Endothelial cell of umbilical vein (primary cell): ENCODE results near the gene EIF3K. TPM values are rescaled to one million over a fixed set of nuclear protein-coding genes. Genes with fewer than 3 reads are reported as not detected.

ENCODE experiments used
- BruUV-seq: library from RNA; stranded (reverse); fragments of 400-500 nt; replicated peaks from 2 replicates; lab custom pipeline; 2021; lab: Mats Ljungman, UMichigan
- CTCF ChIA-PET: fragments of 300-600, 350-600 bp; sonication (Branson Sonifier 250); formaldehyde crosslinking; loops from one replicate; lab custom pipeline; 2021; ENCODE audit warnings: antibody characterized with exemption, inconsistent platforms; lab: Charles Lee
- POLR2A ChIA-PET: fragments of 300-600, 350-600 bp; sonication (Branson Sonifier 250); formaldehyde crosslinking; loops from one replicate; lab custom pipeline; 2021; ENCODE audit warnings: antibody characterized with exemption, inconsistent platforms; lab: Charles Lee
- DNase-seq: peaks from one replicate; pipeline ENCODE4 v3.0.0-alpha.2; 2011; ENCODE audit warnings: low read depth, low spot score
- FAIRE-seq: peaks from 2 replicates; lab custom pipeline; 2011; peaks lifted over from hg19 to GRCh38; lab: Jason Lieb, UNC
- H2AFZ ChIP-seq: 2 replicates; pipeline ENCODE4 v1.6.0; 2012; ENCODE audit warnings: low read depth, low read length, control low read depth, inconsistent platforms
- H3K27ac ChIP-seq: 2 replicates; pipeline ENCODE4 v1.5.1; 2011; ENCODE audit warnings: low read depth, mild to moderate bottlenecking, control low read depth, low read length, moderate library complexity; ENCODE audit not compliant: insufficient read depth
- H3K27me3 ChIP-seq, 2 experiments: 2 replicates each; pipeline versions ENCODE4 v1.6.0 to v1.6.1; 2011; ENCODE audit warnings: low read length in 2 of 2, mixed read lengths in 1 of 2; ENCODE audit not compliant: control insufficient read depth in 2 of 2, insufficient read depth in 2 of 2
- H3K36me3 ChIP-seq, 2 experiments: 2 replicates in 1 of 2; 3 replicates in 1 of 2; pipeline ENCODE4 v1.5.1; 2011; ENCODE audit warnings: low read length in 2 of 2, mild to moderate bottlenecking in 1 of 2, moderate library complexity in 1 of 2; ENCODE audit not compliant: control insufficient read depth in 2 of 2, insufficient read depth in 2 of 2; ENCODE audit errors: extremely low read depth in 1 of 2
- H3K4me1 ChIP-seq: 3 replicates; pipeline ENCODE4 v1.5.1; 2011; ENCODE audit warnings: mild to moderate bottlenecking, low read length; ENCODE audit not compliant: control insufficient read depth, insufficient read depth; ENCODE audit errors: extremely low read depth
- H3K4me2 ChIP-seq: 2 replicates; pipeline ENCODE4 v1.6.1; 2011; ENCODE audit warnings: low read length, control low read depth, mixed read lengths; ENCODE audit not compliant: insufficient read depth
- H3K4me3 ChIP-seq, 3 experiments: fragments of 200-600 bp in 1 of 3; sonication (generic), shearing (Covaris generic) in 1 of 3; replicated peaks in 1 of 3; 2 replicates each; pipeline ENCODE4 v1.5.1; 2011 to 2016; ENCODE audit warnings: control low read depth in 3 of 3, low read length in 3 of 3, mild to moderate bottlenecking in 2 of 3, inconsistent platforms in 1 of 3, low read depth in 1 of 3, moderate library complexity in 1 of 3; ENCODE audit not compliant: insufficient read depth in 1 of 3
- H3K79me2 ChIP-seq: 2 replicates; pipeline ENCODE4 v1.6.0; 2012; ENCODE audit warnings: low read length, inconsistent platforms; ENCODE audit not compliant: control insufficient read depth, insufficient read depth
- H3K9ac ChIP-seq: replicated peaks from 2 replicates; pipeline ENCODE3; 2011; ENCODE audit warnings: low read length, control low read depth; ENCODE audit not compliant: insufficient read depth; ENCODE audit errors: extremely low read depth
- H3K9me1 ChIP-seq: replicated peaks from 3 replicates; pipeline ENCODE4 v1.6.0; 2011; ENCODE audit warnings: mild to moderate bottlenecking, low read length; ENCODE audit not compliant: control insufficient read depth, insufficient read depth; ENCODE audit errors: extremely low read depth
- H3K9me3 ChIP-seq: replicated peaks from 2 replicates; pipeline ENCODE4 v1.5.1; 2012; ENCODE audit warnings: low read length, inconsistent platforms; ENCODE audit not compliant: control insufficient read depth, insufficient read depth
- H4K20me1 ChIP-seq: replicated peaks from 2 replicates; pipeline ENCODE3; 2011; ENCODE audit warnings: mild to moderate bottlenecking, low read length; ENCODE audit not compliant: control insufficient read depth, insufficient read depth; ENCODE audit errors: extremely low read depth
- FOS ChIP-seq: IDR thresholded peaks from 2 replicates; pipeline ENCODE4 v1.6.1; 2011; ENCODE audit warnings: mild to moderate bottlenecking, low read length, moderate library complexity, borderline replicate concordance; ENCODE audit not compliant: insufficient read depth
- JUN ChIP-seq: IDR thresholded peaks from 2 replicates; pipeline ENCODE4 v1.6.1; 2011; ENCODE audit warnings: borderline replicate concordance, low read depth; ENCODE audit not compliant: insufficient read length, insufficient read depth
- POLR2AphosphoS5 ChIP-seq: IDR thresholded peaks from 2 replicates; pipeline ENCODE4 v1.6.1; 2012; ENCODE audit warnings: low read depth, mild to moderate bottlenecking, control low read depth, low read length, moderate library complexity; ENCODE audit not compliant: insufficient read depth
- dilution Hi-C: fragments of 300-500 bp; cut with MboI; formaldehyde crosslinking; loops from one replicate; pipeline ENCODE4 v1.15.0; 2019; ENCODE audit warnings: low sequenced_read_pairs; ENCODE audit not compliant: extremely low pct_ligation_motif_present
- intact Hi-C: fragments of 100-400 bp; cut with micrococcal nuclease; formaldehyde crosslinking; loops from one replicate; pipeline ENCODE4 v1.10.0; 2022
- polyA plus RNA-seq, 4 experiments: library from polyadenylated mRNA; depleted of rRNA in 3 of 4; stranded (reverse) in 3 of 4; unstranded in 1 of 4; fragments of >200 nt; gene quantifications; 2 replicates each; pipeline versions ENCODE4 v1.2.1 to v1.2.3, GENCODE V29; 2011 to 2012; ENCODE audit warnings: missing spikeins in 1 of 4
- total RNA-seq: library from RNA; stranded (reverse); gene quantifications from 2 replicates; pipeline ENCODE4 v1.2.3, GENCODE V29; 2021

EIF3K gene
- total and polyA plus RNA-seq, 2 donors (not counting 3 experiments of a cell fraction or from before 2014, with no cell fraction given): 267 to 584 TPM

GRCh38 chr19:38656171-38656981 lies 37.4 kb downstream of the EIF3K start:
- dilution Hi-C loops (no loop called here), intact Hi-C loops (no loop called here)
- no peaks in the 10 kb centered on the region for H3K27me3 ChIP-seq
- H3K27ac ChIP-seq: no peak overlapping the region
- no peak for TF ChIP-seq JUN
- no peak for TF ChIP-seq FOS
- FAIRE-seq (no peak), DNase-seq (no peak)
- ChIA-PET CTCF (interaction anchor here (1.1 to 2.9 kb wide), 2 partner anchors 22 to 37 kb away, joined by 3 to 6 read pairs; no protein-coding TSS in a partner anchor), POLR2A (interaction anchor here (4.2 kb wide), 1 partner anchor 8 kb away, joined by 28 read pairs; the partner anchor contains the start of gene ACTN4)
- H3K4me1 ChIP-seq: peaks cover 80% of the 10 kb centered on the region
- H4K20me1 ChIP-seq: no peaks in the 10 kb centered on the region
- no TSS peak for BruUV-seq
- H3K4me2 ChIP-seq: no peak overlapping the region
- H3K9me1 ChIP-seq: no peaks in the 10 kb centered on the region
- peaks cover 0 to 3% of the 10 kb centered on the region in 2 experiments for H3K36me3 ChIP-seq
- H3K79me2 ChIP-seq: peaks cover 100% of the 10 kb centered on the region
- no peak overlapping the region for H3K4me3 ChIP-seq
- H2AFZ ChIP-seq: no peak overlapping the region
- H3K9ac ChIP-seq: no peak overlapping the region
- no peaks in the 10 kb centered on the region for H3K9me3 ChIP-seq

- TF ChIP-seq JUN (no peak), POLR2AphosphoS5 (no peak), FOS (no peak)
- H3K9me3 ChIP-seq: no peaks in the 10 kb centered on the region
- intact Hi-C loops: loop anchor here (1.0 to 2.0 kb wide), 4 partner anchors 9 to 49 kb away; no protein-coding TSS in a partner anchor
- no peak overlapping the region for H3K4me2 ChIP-seq
- no peak overlapping the region for H2AFZ ChIP-seq
- dilution Hi-C loops: no loop called here
- no peaks in the 10 kb centered on the region for H3K9me1 ChIP-seq
- peak overlapping the region; percentile 87 for H3K27ac ChIP-seq
- H4K20me1 ChIP-seq: no peaks in the 10 kb centered on the region
- H3K4me3 ChIP-seq: no peak overlapping the region
- POLR2A ChIA-PET: interaction anchor here (4.2 kb wide), 1 partner anchor 10 kb away, joined by 28 read pairs; the partner anchor contains the start of gene ACTN4
- H3K9ac ChIP-seq: peak overlapping the region; percentile 59
- CTCF ChIA-PET: interaction anchor here (0.8 to 3.3 kb wide), 5 partner anchors 10 to 35 kb away, joined by 3 to 12 read pairs (median 6); partner anchors contain the start of gene ACTN4
- no peaks in the 10 kb centered on the region for H3K27me3 ChIP-seq
- BruUV-seq: no TSS peak
- no peak for FAIRE-seq
- peaks cover 97% of the 10 kb centered on the region for H3K79me2 ChIP-seq
- peaks cover 70% of the 10 kb centered on the region for H3K4me1 ChIP-seq
- H3K36me3 ChIP-seq: peaks cover 0 to 3% of the 10 kb centered on the region in 2 experiments
- DNase-seq: peak; percentile 36
Measured at GRCh38 chr19:38657633-38658222, 38.7 kb downstream of the EIF3K start.
